Kidney (tissue), 14 donors: Measurements from ENCODE around the gene PRKD3. TPM values are rescaled to one million over a fixed set of nuclear protein-coding genes. Genes with fewer than 3 reads are reported as not detected.

Experiments
- DNase-seq, 5 donors: peaks; one replicate each; pipeline ENCODE4 v3.0.0-alpha.2; 2013 to 2020
- FAIRE-seq: peaks from 2 replicates; lab custom pipeline; 2012; peaks lifted over from hg19 to GRCh38; lab: Jason Lieb, UNC
- H3K27ac ChIP-seq, 2 donors: one replicate each; pipeline ENCODE4 v1.7.0; 2013; ENCODE audit warnings: low read depth in 2 of 2, low read length in 2 of 2, inconsistent platforms in 1 of 2
- H3K27me3 ChIP-seq: one replicate; pipeline ENCODE4 v1.7.1; 2013; ENCODE audit warnings: low read length, inconsistent platforms; ENCODE audit not compliant: control insufficient read depth, insufficient read depth
- H3K36me3 ChIP-seq, 3 donors: one replicate each; pipeline versions ENCODE4 v1.7.0 to v1.7.1; 2013; ENCODE audit warnings: low read length in 3 of 3, control low read depth in 1 of 3, inconsistent platforms in 1 of 3; ENCODE audit not compliant: insufficient read depth in 3 of 3, control insufficient read depth in 2 of 3
- H3K4me1 ChIP-seq, 3 donors: one replicate each; pipeline versions ENCODE4 v1.7.0 to v1.7.1; 2013; ENCODE audit warnings: low read length in 3 of 3, inconsistent platforms in 1 of 3, low read depth in 1 of 3; ENCODE audit not compliant: control insufficient read depth in 2 of 3, insufficient read depth in 2 of 3
- H3K4me3 ChIP-seq, 3 donors: one replicate each; pipeline versions ENCODE4 v1.7.0 to v1.8.1; 2013; ENCODE audit warnings: low read length in 3 of 3, control low read depth in 1 of 3, inconsistent platforms in 1 of 3
- H3K9ac ChIP-seq, 3 donors: one replicate each; pipeline versions ENCODE4 v1.7.0 to v1.7.1; 2013; ENCODE audit warnings: low read length in 3 of 3, control low read depth in 1 of 3, inconsistent platforms in 1 of 3
- H3K9me3 ChIP-seq, 3 donors: one replicate each; pipeline versions ENCODE4 v1.7.0 to v1.7.1; 2013; ENCODE audit warnings: low read length in 3 of 3, control low read depth in 1 of 3, inconsistent platforms in 1 of 3; ENCODE audit not compliant: control insufficient read depth in 2 of 3, insufficient read depth in 1 of 3
- CTCF ChIP-seq: IDR thresholded peaks from 3 replicates; pipeline ENCODE4 v1.5.1; 2012; ENCODE audit warnings: mild to moderate bottlenecking, moderate library complexity, borderline replicate concordance; ENCODE audit not compliant: insufficient read depth; ENCODE audit errors: extremely low read depth
- intact Hi-C: fragments of 100-400 bp; cut with DNase I; formaldehyde crosslinking; loops from one replicate; pipeline ENCODE4 v1.11.1; 2022
- polyA plus RNA-seq: library from polyadenylated mRNA; stranded (reverse); fragments of 350-450 nt; fragmentation: Illumina TruSeq; extraction: RNeasy Lipid Tissue Mini Kit (QIAGEN cat#74804); gene quantifications from one replicate; pipeline ENCODE4 v1.2.3, GENCODE V29; 2014; ENCODE audit warnings: low read depth, low replicate concordance; ENCODE audit not compliant: insufficient read depth
- total RNA-seq: library from RNA; stranded (reverse); fragmentation: NEBNext Ultra II Directional; extraction: Animal tissue kit (Norgen Biotek cat#: 25700); gene quantifications from one replicate; pipeline ENCODE4 v1.2.1, GENCODE V29; 2021
- donor health status: control.
- donor health status: control.
- donor health status: control.
- donor health status: control.
- donor health status: control.
- donor health status: DM: yes; HTN: yes; CAD: no.
- donor health status: Normal renal cell carcinoma (clear cell type).

PRKD3 gene
- total and polyA plus RNA-seq, 2 donors from 2014 or later, result 7.1 to 45.7 TPM

GRCh38 chr2:37338933-37339332 lies 14.3 kb upstream of the PRKD3 start:
- H3K9me3 ChIP-seq, result no peaks in the 10 kb centered on the region
- H3K27me3 ChIP-seq, result no peaks in the 10 kb centered on the region
- H3K9ac ChIP-seq, result no peak overlapping the region
- H3K4me3 ChIP-seq, result no peak overlapping the region
- no peaks in the 10 kb centered on the region for H3K36me3 ChIP-seq
- no peak overlapping the region for H3K27ac ChIP-seq
- FAIRE-seq (no peak), DNase-seq (no peak)
- no peak for TF ChIP-seq CTCF
- no peaks in the 10 kb centered on the region for H3K4me1 ChIP-seq
- intact Hi-C loops, result no loop called here

- H3K9me3 ChIP-seq, result no peaks in the 10 kb centered on the region
- no peak overlapping the region for H3K27ac ChIP-seq
- H3K27me3 ChIP-seq, result no peaks in the 10 kb centered on the region
- FAIRE-seq (no peak), DNase-seq (no peak)
- intact Hi-C loops, result no loop called here
- no peaks in the 10 kb centered on the region for H3K4me1 ChIP-seq
- no peak overlapping the region for H3K4me3 ChIP-seq
- no peak overlapping the region for H3K9ac ChIP-seq
- TF ChIP-seq CTCF, result no peak
- no peaks in the 10 kb centered on the region for H3K36me3 ChIP-seq
Observed at GRCh38 chr2:37337620-37338280, 13.1 kb upstream of the PRKD3 start.

GRCh38 chr2:37335604-37336003 lies 11.0 kb upstream of the PRKD3 start:
- Histone ChIP-seq H3K9ac (no peak overlapping the region), H3K4me1 (no peaks in the 10 kb centered on the region), H3K9me3 (no peaks in the 10 kb centered on the region), H3K4me3 (no peak overlapping the region), H3K27ac (no peak overlapping the region), H3K36me3 (no peaks in the 10 kb centered on the region), H3K27me3 (no peaks in the 10 kb centered on the region)
- no peak for FAIRE-seq
- no peak for TF ChIP-seq CTCF
- intact Hi-C loops, result no loop called here
- DNase-seq, result no peak

GRCh38 chr2:37333256-37333655 lies 8.6 kb upstream of the PRKD3 start:
- no peak for DNase-seq
- no peak overlapping the region for H3K4me3 ChIP-seq
- intact Hi-C loops, result no loop called here
- no peaks in the 10 kb centered on the region for H3K36me3 ChIP-seq
- H3K9ac ChIP-seq, result no peak overlapping the region
- H3K9me3 ChIP-seq, result no peaks in the 10 kb centered on the region
- H3K4me1 ChIP-seq, result no peaks in the 10 kb centered on the region
- no peaks in the 10 kb centered on the region for H3K27me3 ChIP-seq
- TF ChIP-seq CTCF, result no peak
- no peak overlapping the region for H3K27ac ChIP-seq
- FAIRE-seq, result no peak
